Mucosa of descending colon (tissue), 3 donors: ENCODE measurements around the gene PAX7. TPM values are rescaled to one million over a fixed set of nuclear protein-coding genes. Genes with fewer than 3 reads are reported as not detected.

Experiments
- ATAC-seq: fragments of 200-7000 bp; cut with Tn5 transposase; one replicate; pipeline ENCODE4 v1.9.1; 2020; ENCODE audit warnings: mild to moderate bottlenecking, moderate library complexity
- DNase-seq, 3 donors: peaks; one replicate each; pipeline ENCODE4 v3.0.0-alpha.2; 2020
- H3K36me3 ChIP-seq: fragments of 200-600 bp; one replicate; pipeline ENCODE4 v1.8.0; 2021; ENCODE audit warnings: low read depth, mild to moderate bottlenecking
- H3K4me1 ChIP-seq: fragments of 200-600 bp; one replicate; pipeline ENCODE4 v1.8.0; 2021; ENCODE audit warnings: low read depth, mild to moderate bottlenecking
- H3K4me3 ChIP-seq: fragments of 200-600 bp; one replicate; pipeline ENCODE4 v1.8.0; 2021; ENCODE audit warnings: mild to moderate bottlenecking
- H3K9me3 ChIP-seq: fragments of 200-600 bp; one replicate; pipeline ENCODE4 v1.8.0; 2021; ENCODE audit warnings: mild to moderate bottlenecking
- intact Hi-C, 2 donors: fragments of 100-400 bp; cut with DNase I in 1 of 2; cut with micrococcal nuclease in 1 of 2; formaldehyde crosslinking; loops; one replicate each; pipeline versions ENCODE4 v1.11.0 to v1.11.1; 2022; cut with DNase I, micrococcal nuclease
- total RNA-seq, 3 donors: library from RNA; stranded (reverse); fragmentation: NEBNext Ultra II Directional in 2 of 3; extraction: Animal tissue kit (Norgen Biotek cat#: 25700) in 2 of 3; gene quantifications; one replicate each; pipeline versions ENCODE4 v1.2.1 to v1.2.4, GENCODE V29; 2021 to 2023
- TF ChIP-seq, protein P1 (sequence below): fragments of 200-600 bp; IDR thresholded peaks from one replicate; pipeline ENCODE4 v1.8.0; 2022; ENCODE audit warnings: antibody characterized with exemption, mild to moderate bottlenecking
- donor health status: DM: no; HTN: no; CAD: no; lungs with moderate emphysema.
- donor health status: DM: no; HTN: no; CAD: no.
- donor health status: DM: no; HTN: yes; CAD: no.

The PAX7 gene
- total RNA-seq, 3 donors from 2014 or later = not detected

DNA sequence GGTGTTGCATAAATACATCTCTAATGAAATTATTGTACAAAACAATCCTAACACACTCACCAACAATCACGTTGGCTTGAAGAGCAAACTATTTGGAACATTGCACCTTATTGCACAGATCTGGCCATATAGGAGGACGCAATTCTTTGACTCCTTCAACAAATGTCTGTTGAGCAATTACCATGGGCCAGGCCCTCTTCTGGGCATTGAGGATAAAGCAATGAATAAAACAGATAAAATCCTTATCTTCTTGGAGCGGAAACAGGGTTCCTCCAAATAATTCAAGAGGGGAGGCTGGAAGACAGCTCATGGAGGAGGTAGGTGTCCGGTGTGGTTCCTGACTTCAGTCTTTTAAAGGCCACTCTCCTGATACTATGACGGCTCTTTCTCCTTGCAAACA is 43.3 kb downstream of the PAX7 start:
- no peak overlapping the region for H3K4me3 ChIP-seq
- no peaks in the 10 kb centered on the region for H3K9me3 ChIP-seq
- intact Hi-C loops = no loop called here
- TF ChIP-seq, protein P1, sequence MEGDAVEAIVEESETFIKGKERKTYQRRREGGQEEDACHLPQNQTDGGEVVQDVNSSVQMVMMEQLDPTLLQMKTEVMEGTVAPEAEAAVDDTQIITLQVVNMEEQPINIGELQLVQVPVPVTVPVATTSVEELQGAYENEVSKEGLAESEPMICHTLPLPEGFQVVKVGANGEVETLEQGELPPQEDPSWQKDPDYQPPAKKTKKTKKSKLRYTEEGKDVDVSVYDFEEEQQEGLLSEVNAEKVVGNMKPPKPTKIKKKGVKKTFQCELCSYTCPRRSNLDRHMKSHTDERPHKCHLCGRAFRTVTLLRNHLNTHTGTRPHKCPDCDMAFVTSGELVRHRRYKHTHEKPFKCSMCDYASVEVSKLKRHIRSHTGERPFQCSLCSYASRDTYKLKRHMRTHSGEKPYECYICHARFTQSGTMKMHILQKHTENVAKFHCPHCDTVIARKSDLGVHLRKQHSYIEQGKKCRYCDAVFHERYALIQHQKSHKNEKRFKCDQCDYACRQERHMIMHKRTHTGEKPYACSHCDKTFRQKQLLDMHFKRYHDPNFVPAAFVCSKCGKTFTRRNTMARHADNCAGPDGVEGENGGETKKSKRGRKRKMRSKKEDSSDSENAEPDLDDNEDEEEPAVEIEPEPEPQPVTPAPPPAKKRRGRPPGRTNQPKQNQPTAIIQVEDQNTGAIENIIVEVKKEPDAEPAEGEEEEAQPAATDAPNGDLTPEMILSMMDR = no peak
- DNase-seq (no peak), ATAC-seq (no peak)
- H3K4me1 ChIP-seq = no peaks in the 10 kb centered on the region
- H3K36me3 ChIP-seq = no peaks in the 10 kb centered on the region

DNA sequence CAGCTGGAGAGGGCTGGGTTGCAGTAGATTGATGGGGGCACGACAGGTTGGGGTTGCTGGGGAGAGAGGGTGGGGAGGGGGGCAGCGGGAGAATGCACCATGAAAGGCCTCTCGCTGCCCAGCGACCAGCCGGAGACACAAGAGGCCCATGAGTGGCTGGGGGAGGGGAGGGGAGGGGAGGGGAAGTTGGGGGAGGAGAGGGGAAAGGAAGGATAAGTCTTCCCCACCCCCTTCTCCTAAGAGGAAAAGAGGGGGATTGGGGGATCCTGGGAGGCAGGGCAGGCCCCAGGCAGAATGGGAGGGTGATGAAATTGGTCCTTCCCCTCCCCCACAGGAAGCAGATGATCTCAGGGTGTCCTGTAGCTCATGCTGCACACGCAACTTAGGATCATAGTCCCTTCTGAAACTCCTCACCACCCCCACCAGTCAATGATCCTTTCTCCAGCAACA is 45.7 kb downstream of the PAX7 start:
- no peaks in the 10 kb centered on the region for H3K4me1 ChIP-seq
- no peaks in the 10 kb centered on the region for H3K9me3 ChIP-seq
- DNase-seq (no peak), ATAC-seq (no peak)
- H3K4me3 ChIP-seq = no peak overlapping the region
- intact Hi-C loops = no loop called here
- TF ChIP-seq, protein P1 = no peak
- no peaks in the 10 kb centered on the region for H3K36me3 ChIP-seq

DNA sequence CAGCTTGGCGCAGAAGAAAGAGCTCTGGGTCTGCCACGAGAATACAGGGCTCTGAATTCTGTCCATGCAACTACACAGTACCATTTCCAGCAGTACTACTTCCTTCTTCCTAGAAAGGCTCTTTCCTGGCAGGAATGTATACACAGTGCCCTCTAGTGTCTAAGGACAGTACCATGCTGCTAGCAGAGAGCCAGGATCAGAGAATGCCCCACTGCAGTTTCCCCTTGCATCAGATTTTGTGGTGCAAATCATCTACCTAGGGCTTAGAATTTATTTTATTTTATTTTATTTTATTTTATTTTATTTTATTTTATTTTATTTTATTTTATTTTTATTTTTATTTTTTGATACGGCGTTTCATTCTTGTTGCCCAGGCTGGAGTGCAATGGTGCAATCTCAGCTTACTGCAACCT is 50.8 kb downstream of the PAX7 start:
- peak; percentile 90 for ATAC-seq
- Histone ChIP-seq H3K4me3 (no peak overlapping the region), H3K36me3 (no peaks in the 10 kb centered on the region), H3K9me3 (no peaks in the 10 kb centered on the region), H3K4me1 (no peaks in the 10 kb centered on the region)
- intact Hi-C loops = no loop called here
- TF ChIP-seq, protein P1 = peak; percentile 47
- peak in 1 of 3 donors; percentile 23 for DNase-seq

DNA sequence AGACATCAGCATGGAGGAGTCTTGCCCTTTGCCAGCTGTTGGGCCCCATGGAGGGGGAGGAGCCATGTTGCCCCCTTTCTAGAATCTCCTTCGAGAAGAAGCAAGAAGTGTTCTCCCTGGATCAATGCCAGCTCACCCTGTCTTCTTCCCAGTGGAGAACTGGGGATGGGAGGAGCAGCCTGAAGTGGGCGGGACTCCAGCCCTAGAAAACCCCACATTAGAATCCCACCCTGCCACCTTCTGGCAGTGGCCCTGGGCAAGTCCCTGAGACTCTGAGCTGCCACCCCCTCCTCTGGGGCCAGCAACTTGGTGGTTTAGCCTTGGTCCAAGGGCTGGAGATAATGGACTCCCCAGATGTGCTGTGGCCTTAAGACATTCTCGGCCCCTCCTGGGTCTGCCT is 51.7 kb downstream of the PAX7 start:
- H3K9me3 ChIP-seq = no peaks in the 10 kb centered on the region
- intact Hi-C loops = no loop called here
- TF ChIP-seq, protein P1 = no peak
- ATAC-seq = no peak
- H3K36me3 ChIP-seq = no peaks in the 10 kb centered on the region
- DNase-seq = no peak
- no peak overlapping the region for H3K4me3 ChIP-seq
- H3K4me1 ChIP-seq = no peaks in the 10 kb centered on the region

DNA sequence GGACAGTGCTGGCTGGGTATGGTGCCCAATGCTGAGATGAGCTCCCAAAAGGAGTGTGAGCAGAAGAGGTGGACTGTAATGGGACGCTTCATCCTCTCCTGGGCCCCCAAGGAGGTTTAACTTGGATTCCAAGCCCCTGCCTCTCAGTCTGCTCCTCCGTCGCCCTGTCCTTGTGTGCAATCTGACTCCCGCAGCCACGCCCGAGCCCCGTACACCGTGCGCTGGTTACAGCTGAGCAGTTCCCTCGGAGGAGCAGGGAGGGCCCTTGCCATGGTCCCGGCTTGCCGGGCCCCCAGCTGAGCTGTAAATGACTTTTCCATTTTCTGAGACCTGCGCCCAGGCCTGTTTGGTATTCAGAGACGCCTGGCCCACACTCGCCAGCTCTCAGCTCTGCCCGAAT is 53.7 kb downstream of the PAX7 start:
- no peaks in the 10 kb centered on the region for H3K4me1 ChIP-seq
- no peaks in the 10 kb centered on the region for H3K36me3 ChIP-seq
- intact Hi-C loops = no loop called here
- ATAC-seq = no peak
- no peak overlapping the region for H3K4me3 ChIP-seq
- no peaks in the 10 kb centered on the region for H3K9me3 ChIP-seq
- TF ChIP-seq, protein P1 = no peak
- no peak for DNase-seq

DNA sequence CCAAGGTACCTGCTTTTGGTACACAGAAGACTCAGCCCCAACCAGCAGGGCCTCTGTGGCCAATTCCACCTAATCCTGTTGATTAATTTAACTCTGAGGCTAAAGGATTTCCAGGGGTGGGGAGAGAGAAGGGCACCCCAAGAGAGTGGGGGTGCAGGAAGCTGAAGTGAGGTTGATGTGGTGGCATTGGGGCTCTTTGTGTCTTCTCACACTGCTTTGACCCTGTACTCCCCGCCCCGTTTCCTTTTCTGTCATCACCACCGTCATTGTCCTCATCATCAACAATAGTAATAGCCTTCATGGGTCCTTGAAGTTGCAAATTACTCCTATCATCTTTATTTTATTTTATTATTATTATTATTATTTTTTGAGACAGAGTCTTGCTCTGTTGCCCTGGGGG is 55.9 kb downstream of the PAX7 start:
- H3K9me3 ChIP-seq = no peaks in the 10 kb centered on the region
- H3K4me1 ChIP-seq = no peaks in the 10 kb centered on the region
- ATAC-seq = no peak
- no peak overlapping the region for H3K4me3 ChIP-seq
- no peak for DNase-seq
- H3K36me3 ChIP-seq = no peaks in the 10 kb centered on the region
- intact Hi-C loops = no loop called here
- TF ChIP-seq, protein P1 = no peak
